Stimulated activated CD4-positive, alpha-beta T cell treated with anti-CD3 and anti-CD28 coated beads, Interleukin-1b, Interleukin-23, amount 100 ng/mL, for 4 hours (primary cell): ENCODE results near the gene MBD5.

Source experiments
- DNase-seq, 2 donors: peaks; one replicate each; pipeline ENCODE4 v3.0.0-alpha.2; 2020; ENCODE audit warnings: low read depth in 2 of 2

MBD5 gene

DNA sequence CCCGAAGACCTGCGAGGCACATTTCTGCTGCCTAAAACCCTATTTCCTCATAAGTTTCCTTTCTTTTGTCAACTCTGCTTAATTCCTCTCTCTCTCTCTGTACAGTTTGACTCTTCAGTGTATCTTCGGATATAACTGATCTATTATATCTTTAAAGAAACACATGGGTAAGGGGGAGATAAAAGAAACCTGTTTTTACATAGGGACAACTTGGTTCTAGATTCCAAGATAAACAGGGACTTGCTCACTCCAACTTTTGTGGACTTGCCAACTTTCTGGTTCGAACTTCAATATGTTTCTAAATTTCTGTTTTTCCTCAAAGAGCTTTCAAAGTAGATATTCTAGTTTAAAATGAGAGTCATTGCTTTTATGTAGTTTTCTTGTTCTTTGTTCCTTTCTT lies 441.0 kb downstream of the MBD5 start:
- DNase-seq: no peak

DNA sequence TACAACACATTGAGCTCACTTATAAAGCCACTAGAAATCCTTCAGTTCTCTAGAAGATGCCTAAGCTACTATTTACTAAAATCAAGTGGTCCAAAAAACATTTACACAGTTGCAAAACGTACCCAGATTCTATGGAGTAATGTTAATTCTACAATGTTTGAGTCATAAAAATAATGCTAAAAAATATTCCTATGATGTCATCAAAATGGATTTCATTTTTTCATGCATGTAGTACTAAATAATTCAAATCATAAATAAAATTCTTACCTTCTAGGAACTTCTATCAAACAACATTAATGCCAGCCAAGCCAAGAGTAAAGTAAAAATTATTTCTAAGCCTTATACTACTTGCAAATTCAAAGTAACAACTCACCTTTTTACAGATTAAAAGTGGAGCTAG lies 454.7 kb downstream of the MBD5 start:
- DNase-seq: no peak

GRCh38 chr2:148479398-148479797 lies 458.5 kb downstream of the MBD5 start:
- DNase-seq: no peak

DNA sequence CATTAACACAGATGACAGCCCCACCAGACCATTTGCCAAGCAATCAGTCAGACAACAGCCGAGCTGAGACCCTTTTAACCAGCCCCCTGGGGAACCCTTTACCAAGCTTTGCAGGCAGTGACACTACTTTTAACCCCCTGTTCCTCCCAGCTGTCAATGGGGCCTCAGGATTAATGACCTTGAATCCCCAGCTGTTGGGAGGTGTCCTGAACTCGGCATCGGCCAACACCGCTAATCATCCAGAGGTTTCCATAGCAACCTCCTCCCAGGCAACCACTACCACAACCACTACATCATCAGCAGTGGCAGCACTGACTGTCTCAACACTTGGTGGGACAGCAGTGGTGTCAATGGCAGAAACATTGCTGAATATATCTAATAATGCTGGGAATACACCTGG lies 462.8 kb downstream of the MBD5 start:
- DNase-seq: no peak

DNA sequence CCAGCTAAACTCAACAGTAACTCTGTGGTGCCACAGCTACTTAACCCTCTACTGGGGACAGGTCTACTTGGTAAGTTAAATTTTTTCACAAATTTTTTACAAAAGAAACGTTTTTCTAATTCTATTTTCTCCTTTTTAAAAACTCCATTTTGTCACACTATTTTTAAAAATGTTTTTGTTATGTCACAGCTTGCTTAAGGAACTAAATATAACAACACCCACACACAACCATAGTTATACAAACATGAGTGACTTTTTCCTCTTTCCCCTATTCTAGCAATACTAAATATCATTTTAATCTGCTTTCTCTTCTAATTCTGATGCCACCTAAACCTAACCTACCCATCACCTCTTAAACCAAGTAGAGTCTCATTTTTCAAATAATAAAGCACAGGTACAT lies 463.2 kb downstream of the MBD5 start:
- no peak for DNase-seq

DNA sequence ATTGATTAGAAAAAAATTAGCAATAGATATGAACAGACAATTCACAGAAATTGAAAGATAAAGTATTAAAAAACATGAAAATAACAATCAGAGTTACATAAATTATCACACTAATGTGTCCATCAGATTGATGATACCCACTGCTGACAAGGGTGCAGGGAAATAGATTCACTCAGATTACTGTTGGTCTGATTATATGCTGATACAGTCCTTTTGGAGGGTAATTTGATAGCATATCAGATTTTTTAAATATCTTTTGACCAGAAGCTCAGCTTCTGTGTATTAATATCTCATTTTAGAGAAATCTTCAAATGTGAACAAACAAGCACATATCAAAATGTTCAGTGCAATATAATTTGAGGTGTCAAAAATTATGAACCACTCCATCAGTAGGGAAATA lies 465.8 kb downstream of the MBD5 start:
- no peak for DNase-seq

- no peak for DNase-seq
Measured at GRCh38 chr2:148487439-148487838, 466.5 kb downstream of the MBD5 start.

- DNase-seq: no peak
Measured at GRCh38 chr2:148490840-148491439, 470.0 kb downstream of the MBD5 start.

DNA sequence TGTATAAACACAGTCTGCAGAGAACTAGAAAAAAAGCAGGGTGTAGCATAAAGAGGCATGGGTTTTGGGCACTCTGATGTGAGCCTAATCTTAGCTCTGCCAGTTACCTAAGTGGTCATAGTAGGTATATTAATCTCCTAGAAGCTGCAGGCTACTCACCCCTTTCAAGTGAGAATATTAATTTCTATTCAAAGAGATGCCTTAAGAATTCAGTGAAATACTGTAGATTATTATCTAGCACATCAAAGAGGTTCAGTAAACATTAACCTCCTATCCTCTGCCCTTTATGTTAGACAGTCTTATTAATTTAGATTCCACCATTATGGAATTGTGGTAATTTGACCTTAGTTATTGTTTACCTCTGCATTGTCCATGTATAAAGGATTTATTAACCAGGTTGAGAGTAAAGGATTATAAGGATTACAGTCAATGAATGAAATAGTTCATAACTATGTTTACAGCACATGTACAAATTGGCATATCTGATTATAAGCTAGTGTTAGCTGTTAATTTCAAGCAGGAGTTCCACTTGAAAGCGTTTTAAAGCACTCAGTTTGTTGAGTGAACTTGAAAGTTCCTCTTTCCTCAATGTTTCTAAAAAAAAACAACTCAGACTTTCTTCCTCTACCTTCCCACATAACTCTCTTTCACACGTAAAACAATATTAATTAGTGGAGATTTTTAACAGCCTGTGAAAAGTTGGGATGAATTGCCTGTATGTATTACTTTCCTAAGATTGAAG lies 473.1 kb downstream of the MBD5 start:
- no peak for DNase-seq

- no peak for DNase-seq
Measured at GRCh38 chr2:148495586-148495985, 474.7 kb downstream of the MBD5 start.

DNA sequence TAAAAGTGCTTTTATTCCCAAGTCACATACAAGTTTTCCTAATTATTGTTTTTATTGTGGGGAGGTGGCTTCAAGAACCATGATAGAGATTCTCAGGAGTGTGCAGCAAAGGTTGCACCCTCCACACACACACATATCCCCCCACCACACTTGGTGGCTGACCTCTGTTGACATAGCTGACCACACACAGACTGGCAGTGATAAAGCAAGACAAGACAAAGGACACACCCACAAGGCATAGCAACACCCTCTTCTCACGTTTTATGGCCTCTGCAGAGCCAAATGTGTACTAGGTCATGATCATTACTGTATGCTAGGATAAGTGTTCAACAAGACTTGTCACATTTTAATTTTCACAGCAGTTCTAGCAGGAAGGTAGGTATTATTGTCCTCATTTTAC lies 480.7 kb downstream of the MBD5 start:
- no peak for DNase-seq

DNA sequence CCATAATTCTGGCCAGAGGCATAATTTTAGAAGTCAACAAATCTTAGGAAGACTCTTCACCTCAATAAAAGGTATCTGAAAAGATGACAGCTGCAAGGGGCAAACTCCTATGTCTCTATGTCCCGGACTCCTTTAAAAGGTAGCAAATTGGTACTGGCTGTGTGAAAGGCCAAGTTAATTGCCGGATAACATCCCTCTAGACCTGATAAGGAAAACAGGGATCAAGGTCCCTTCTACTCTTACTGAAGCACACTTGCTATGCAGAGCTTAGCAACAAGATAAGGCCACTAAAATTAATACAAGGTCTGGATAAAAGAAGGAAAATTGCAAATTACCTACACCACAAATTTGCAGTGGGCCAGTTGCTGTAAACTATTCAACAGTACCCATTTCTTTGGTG lies 482.6 kb downstream of the MBD5 start:
- no peak for DNase-seq

GRCh38 chr2:148507970-148508369 lies 487.1 kb downstream of the MBD5 start:
- no peak for DNase-seq

GRCh38 chr2:148508878-148509287 lies 488.0 kb downstream of the MBD5 start:
- no peak for DNase-seq

DNA sequence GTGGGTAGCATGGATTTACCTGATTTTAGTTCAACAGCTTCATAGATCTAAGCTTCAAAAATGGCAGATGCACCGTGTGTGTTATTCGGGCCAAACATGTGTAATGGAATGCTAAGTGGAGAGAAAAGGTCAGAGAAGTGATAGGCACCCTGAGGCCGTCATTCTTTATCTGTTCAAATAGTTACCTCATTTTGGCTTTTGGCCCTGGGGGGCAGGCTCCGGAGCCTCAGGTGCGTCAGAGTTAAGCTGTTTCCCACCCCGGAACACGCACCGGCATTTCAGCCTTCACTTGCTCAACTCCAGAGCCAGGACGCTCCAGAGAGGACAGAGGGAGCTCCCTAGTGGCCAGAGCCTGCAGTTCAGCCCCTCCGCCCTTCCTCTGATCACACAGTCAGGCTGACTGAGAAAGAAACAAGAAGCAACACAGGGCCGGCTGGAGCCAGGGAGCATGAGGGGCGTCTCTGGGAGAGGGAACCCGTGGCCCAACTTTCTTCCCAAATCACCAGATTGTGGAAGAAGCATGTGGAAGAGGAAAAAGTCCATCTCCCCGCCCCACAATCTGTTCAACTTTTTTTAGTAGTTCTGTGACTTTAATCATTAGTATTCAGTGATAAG lies 488.5 kb downstream of the MBD5 start:
- DNase-seq: peak; percentile 69 to 74

DNA sequence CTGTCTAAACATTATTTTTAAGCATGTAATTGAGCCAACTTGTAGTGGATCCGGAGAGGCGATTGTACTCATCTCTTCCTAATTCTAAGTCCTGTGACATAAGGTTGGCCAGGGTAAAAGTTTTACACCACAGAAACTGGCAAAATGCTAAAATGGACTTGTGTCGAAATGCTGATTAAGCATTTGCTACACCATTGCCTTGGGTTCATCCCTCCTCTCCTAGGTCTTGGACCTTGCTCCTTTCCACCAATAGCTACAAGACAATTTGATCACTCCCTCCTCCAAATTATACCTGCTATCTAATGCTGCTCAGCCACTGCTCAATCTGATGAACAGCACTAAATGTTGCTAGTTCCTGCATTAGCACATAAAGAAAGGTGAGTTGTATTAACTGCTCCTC lies 491.0 kb downstream of the MBD5 start:
- DNase-seq: no peak

DNA sequence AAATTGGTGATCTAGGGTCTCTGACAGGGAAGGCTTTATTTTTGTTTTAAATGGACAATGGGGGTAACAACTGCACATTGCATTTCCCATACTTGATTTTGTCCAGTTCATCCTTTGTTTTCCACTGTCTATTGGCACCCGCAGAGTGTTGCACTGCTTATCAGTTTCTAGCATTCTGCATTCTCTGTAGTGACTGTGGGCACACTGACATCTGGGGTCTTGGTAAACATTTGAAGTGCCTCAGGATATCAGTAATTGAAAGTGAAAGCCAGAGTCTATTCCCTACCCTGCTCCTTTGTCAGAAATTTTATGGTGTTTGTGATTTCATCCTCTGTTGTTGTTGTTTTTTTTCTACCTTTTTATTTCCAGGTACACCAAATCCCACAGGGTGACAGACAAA lies 491.6 kb downstream of the MBD5 start:
- no peak for DNase-seq

DNA sequence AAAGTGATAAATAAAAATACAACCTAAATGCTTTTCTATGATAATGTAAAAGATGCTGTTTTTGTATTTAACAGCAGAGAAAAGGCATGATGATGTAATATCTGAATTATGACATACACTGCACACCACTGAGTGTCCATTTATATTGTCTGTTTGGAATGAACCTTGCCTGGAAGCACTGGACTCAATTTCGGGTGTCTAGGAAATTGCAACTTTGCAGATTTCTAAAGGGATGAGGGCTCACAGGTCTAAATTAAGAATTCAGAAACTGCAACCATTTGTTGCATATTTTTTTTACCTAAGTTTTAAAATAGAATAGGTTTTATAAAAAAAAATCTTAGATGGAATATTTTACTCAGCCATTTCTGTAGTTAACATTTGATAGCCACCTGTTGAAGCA lies 492.5 kb downstream of the MBD5 start:
- no peak for DNase-seq

DNA sequence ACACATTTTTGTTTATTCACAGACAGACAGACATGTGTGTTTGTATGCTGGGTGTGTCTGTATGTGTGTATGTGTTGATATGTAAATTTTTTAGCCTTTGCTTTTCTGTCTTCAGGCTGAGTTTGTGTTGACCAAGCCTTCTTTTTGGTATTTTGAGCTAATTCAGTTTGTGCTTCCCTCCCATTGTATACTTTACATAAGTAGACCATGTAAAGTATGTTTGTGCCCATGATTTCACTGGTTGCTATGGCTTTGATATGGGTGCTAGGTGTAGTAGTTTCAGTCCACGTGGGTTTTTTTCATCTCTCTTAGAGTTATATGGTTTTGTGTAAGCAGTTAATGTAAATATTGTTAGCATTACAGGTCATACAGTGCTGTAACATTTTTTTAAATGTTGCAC lies 494.2 kb downstream of the MBD5 start:
- DNase-seq: no peak

- DNase-seq: no peak
Measured at GRCh38 chr2:148515976-148516375, 495.1 kb downstream of the MBD5 start.

DNA sequence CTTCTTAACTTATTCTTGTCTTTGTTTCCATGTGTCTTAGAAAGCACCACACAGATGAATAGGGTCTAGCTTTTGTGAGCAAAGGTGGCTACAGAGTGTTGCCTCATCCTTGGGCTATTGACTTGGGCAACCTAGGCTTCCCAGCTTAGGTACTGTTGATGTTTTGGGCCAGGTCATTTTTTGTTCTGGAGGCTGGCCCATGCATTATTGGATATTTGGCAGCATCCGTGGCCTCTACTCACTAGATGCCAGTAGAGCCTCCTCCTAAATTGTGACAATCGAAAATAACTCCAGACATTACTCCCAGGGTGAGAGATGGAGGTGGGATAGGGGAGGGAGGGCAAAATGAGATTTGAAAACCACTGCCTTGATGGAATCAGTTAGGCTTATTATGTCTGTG lies 496.4 kb downstream of the MBD5 start:
- DNase-seq: no peak

DNA sequence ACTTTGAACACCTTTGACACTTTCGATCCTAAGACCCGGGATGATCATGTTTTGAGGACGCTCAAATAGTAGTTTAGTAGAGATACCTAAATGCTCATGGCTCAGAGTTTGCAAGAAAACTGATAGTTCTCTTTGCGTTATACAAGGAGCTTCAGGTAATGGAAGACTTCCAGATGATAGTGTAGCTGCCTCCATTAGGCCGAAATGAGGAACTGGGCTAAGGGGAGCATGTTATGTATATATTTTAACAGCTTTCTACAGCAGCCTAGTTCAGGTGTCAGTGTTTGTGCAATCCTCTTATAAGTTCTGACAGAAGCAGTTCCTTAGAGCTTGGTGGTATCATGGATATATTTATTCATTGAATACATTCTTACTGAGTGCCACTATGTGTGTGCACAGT lies 496.9 kb downstream of the MBD5 start:
- DNase-seq: no peak

GRCh38 chr2:148519013-148519412 lies 498.1 kb downstream of the MBD5 start:
- no peak for DNase-seq
